H1 (cell line): Measurements from ENCODE around the gene FBN1. TPM values are rescaled to one million over a fixed set of nuclear protein-coding genes. Genes with fewer than 3 reads are reported as not detected.

Experiments used
- BRCA1 ChIP-seq: IDR thresholded peaks from 2 replicates; pipeline ENCODE4 v1.6.1; 2012; ENCODE audit warnings: low read depth, low read length, improper control_type of control experiment
- POU5F1 ChIP-seq: IDR thresholded peaks from 2 replicates; pipeline ENCODE4 v1.6.1; 2011; ENCODE audit warnings: low read depth, mild to moderate bottlenecking, low read length, moderate library complexity
- polyA plus RNA-seq, 7 experiments: library from polyadenylated mRNA; depleted of rRNA in 3 of 7; stranded (reverse) in 5 of 7; unstranded in 2 of 7; fragments of >200 nt in 5 of 7; fragments of 200-250 nt in 2 of 7; gene quantifications; 1 replicate in 5 of 7; 2 replicates in 1 of 7; 4 replicates in 1 of 7; pipeline versions ENCODE4 v1.2.1 to v1.2.3, GENCODE V29; 2011 to 2013; ENCODE audit warnings: missing spikeins in 2 of 7, mixed read lengths in 2 of 7
- total RNA-seq: library from RNA; stranded (reverse); fragmentation: NEBNext Ultra II Directional; extraction: Animal tissue kit (Norgen Biotek cat#: 25700); gene quantifications from 2 replicates; pipeline ENCODE4 v1.2.1, GENCODE V29; 2021

FBN1 gene
- total and polyA plus RNA-seq, 2 of the 8 experiments (the other 6 are each of a cell fraction or from before 2014, with no cell fraction given) = 3.0 to 4.0 TPM

GRCh38 chr15:48584090-48584811 lies 61.3 kb downstream of the FBN1 start (continued):
- TF ChIP-seq POU5F1 = no peak
- TF ChIP-seq BRCA1 = no peak
- TF ChIP-seq, all 59 proteins: peak for 0
